ENCODE data around the gene LEMD2.

LEMD2 gene

GRCh38 chr6:33772082-33772830, 16.7 kb downstream of the LEMD2 start:
- H3K4me1 ChIP-seq (ENCODE audit: insufficient read depth, low read length, severe bottlenecking): no peaks in the 10 kb centered on the region
- H3K27ac ChIP-seq (ENCODE audit: low read depth, low read length, poor library complexity, severe bottlenecking): no peak overlapping the region
- H2AFZ ChIP-seq (ENCODE audit: low read length): no peak overlapping the region
- H3K9me3 ChIP-seq (ENCODE audit: low read length): no peaks in the 10 kb centered on the region
- peaks cover 50% of the 10 kb centered on the region for H3K36me3 ChIP-seq (ENCODE audit: insufficient read depth, low read length)
- H3K79me2 ChIP-seq (ENCODE audit: insufficient read depth, low read length): no peaks in the 10 kb centered on the region
- no peaks in the 10 kb centered on the region for H4K20me1 ChIP-seq (ENCODE audit: insufficient read depth, low read length)
- H3K4me3 ChIP-seq (ENCODE audit: low read depth, low read length, poor library complexity, severe bottlenecking): no peak overlapping the region
- H3K4me2 ChIP-seq (ENCODE audit: low read length): no peak overlapping the region
- H3K9me2 ChIP-seq (ENCODE audit: low read depth, low read length): no peaks in the 10 kb centered on the region
- no peaks in the 10 kb centered on the region for H3K27me3 ChIP-seq (ENCODE audit: insufficient read depth, low read length)
- no peaks in the 10 kb centered on the region for H3F3A ChIP-seq (ENCODE audit: insufficient read depth, low read length)
- H3K9ac ChIP-seq (ENCODE audit: low read length): no peak overlapping the region
- TF ChIP-seq EZH2 (IDR thresholded peaks at IDR 0.05; ENCODE audit: borderline replicate concordance, low read length): no peak
- no peak for TF ChIP-seq CTCF (IDR thresholded peaks at IDR 0.05; ENCODE audit: low read length)

GRCh38 chr6:33771146-33772081, 17.5 kb downstream of the LEMD2 start:
- no peak overlapping the region for H3K4me3 ChIP-seq (ENCODE audit: low read depth, low read length, poor library complexity, severe bottlenecking)
- H3K27ac ChIP-seq (ENCODE audit: low read depth, low read length, poor library complexity, severe bottlenecking): no peak overlapping the region
- no peak overlapping the region for H3K9ac ChIP-seq (ENCODE audit: low read length)

GRCh38 chr6:33770833-33771145, 18.1 kb downstream of the LEMD2 start:
- H3K4me2 ChIP-seq (ENCODE audit: low read length): no peak overlapping the region
- no peaks in the 10 kb centered on the region for H4K20me1 ChIP-seq (ENCODE audit: insufficient read depth, low read length)
- H3K36me3 ChIP-seq (ENCODE audit: insufficient read depth, low read length): peaks cover 36% of the 10 kb centered on the region
- no peak overlapping the region for H3K9ac ChIP-seq (ENCODE audit: low read length)
- TF ChIP-seq EZH2 (IDR thresholded peaks at IDR 0.05; ENCODE audit: borderline replicate concordance, low read length) (no peak), CTCF (IDR thresholded peaks at IDR 0.05; ENCODE audit: low read length) (no peak)
- no peaks in the 10 kb centered on the region for H3F3A ChIP-seq (ENCODE audit: insufficient read depth, low read length)
- no peak overlapping the region for H2AFZ ChIP-seq (ENCODE audit: low read length)
- H3K9me2 ChIP-seq (ENCODE audit: low read depth, low read length): no peaks in the 10 kb centered on the region
- H3K79me2 ChIP-seq (ENCODE audit: insufficient read depth, low read length): no peaks in the 10 kb centered on the region
- H3K4me3 ChIP-seq (ENCODE audit: low read depth, low read length, poor library complexity, severe bottlenecking): no peak overlapping the region
- H3K27me3 ChIP-seq (ENCODE audit: insufficient read depth, low read length): no peaks in the 10 kb centered on the region; the same call in 1 of the 2 replicates
- H3K9me3 ChIP-seq (ENCODE audit: low read length): no peaks in the 10 kb centered on the region
- H3K27ac ChIP-seq (ENCODE audit: low read depth, low read length, poor library complexity, severe bottlenecking): no peak overlapping the region
- H3K4me1 ChIP-seq (ENCODE audit: insufficient read depth, low read length, severe bottlenecking): no peaks in the 10 kb centered on the region

More at GRCh38 chr6:33771146-33772081, 17.5 kb downstream of the LEMD2 start:
- Histone ChIP-seq H3K9me2 (ENCODE audit: low read depth, low read length) (no peaks in the 10 kb centered on the region), H4K20me1 (ENCODE audit: insufficient read depth, low read length) (no peaks in the 10 kb centered on the region), H3K79me2 (ENCODE audit: insufficient read depth, low read length) (no peaks in the 10 kb centered on the region), H2AFZ (ENCODE audit: low read length) (no peak overlapping the region), H3K9me3 (ENCODE audit: low read length) (no peaks in the 10 kb centered on the region), H3F3A (ENCODE audit: insufficient read depth, low read length) (no peaks in the 10 kb centered on the region), H3K36me3 (ENCODE audit: insufficient read depth, low read length) (peaks cover 42% of the 10 kb centered on the region), H3K4me1 (ENCODE audit: insufficient read depth, low read length, severe bottlenecking) (no peaks in the 10 kb centered on the region), H3K4me2 (ENCODE audit: low read length) (no peak overlapping the region), H3K27me3 (ENCODE audit: insufficient read depth, low read length) (no peaks in the 10 kb centered on the region)
- no peak for TF ChIP-seq EZH2 (IDR thresholded peaks at IDR 0.05; ENCODE audit: borderline replicate concordance, low read length)
- TF ChIP-seq CTCF (IDR thresholded peaks at IDR 0.05; ENCODE audit: low read length): peak; percentile 79

Measured in OCI-LY1 (cell line).